SK-N-SH (cell line): ENCODE results near the gene SIN3A. TPM values are rescaled to one million over a fixed set of nuclear protein-coding genes. Genes with fewer than 3 reads are reported as not detected.

ENCODE experiments used
- CTCF ChIA-PET: fragments of 300-600, 350-600 bp; formaldehyde crosslinking; extraction: SDS; loops from one replicate; lab custom pipeline; 2021; lab: Yijun Ruan, JAX
- POLR2A ChIA-PET: fragments of 350-600 bp; sonication (Branson Sonifier 250); formaldehyde crosslinking; extraction: SDS; loops from one replicate; lab custom pipeline; 2020; ENCODE audit warnings: antibody characterized with exemption, inconsistent platforms; lab: Yijun Ruan, JAX
- DNase-seq: peaks from one replicate; pipeline ENCODE4 v3.0.0; 2012
- H2AFZ ChIP-seq: fragments of 200-600 bp; sonication (generic); 2 replicates; pipeline ENCODE4 v1.8.1; 2016; ENCODE audit warnings: antibody characterized with exemption, mild to moderate bottlenecking, low read depth
- H3F3A ChIP-seq: fragments of 200-600 bp; sonication (generic); replicated peaks from 2 replicates; pipeline ENCODE3; 2016; ENCODE audit warnings: antibody characterized with exemption, mild to moderate bottlenecking; ENCODE audit not compliant: insufficient read depth
- H3K27ac ChIP-seq, 2 experiments: fragments of 200-500 bp in 1 of 2; fragments of 200-600 bp in 1 of 2; sonication (Bioruptor generic) in 1 of 2; sonication (generic), shearing (Covaris generic) in 1 of 2; 2 replicates each; pipeline versions ENCODE4 v1.5.1 to v1.6.1; 2014 to 2016; ENCODE audit warnings: low read depth in 2 of 2, inconsistent platforms in 1 of 2, low read length in 1 of 2, mild to moderate bottlenecking in 1 of 2, mixed read lengths in 1 of 2
- H3K27me3 ChIP-seq: fragments of 200-600 bp; sonication (generic), shearing (Covaris generic); 2 replicates; pipeline ENCODE4 v1.6.1; 2016; ENCODE audit warnings: mixed run types; ENCODE audit not compliant: insufficient read depth
- H3K36me3 ChIP-seq, 2 experiments: fragments of 200-500 bp in 1 of 2; fragments of 200-600 bp in 1 of 2; sonication (Bioruptor generic) in 1 of 2; sonication (generic) in 1 of 2; replicated peaks in 1 of 2; 2 replicates each; pipeline versions ENCODE3 to v1.5.1; 2014 to 2016; ENCODE audit warnings: low read length in 1 of 2, mild to moderate bottlenecking in 1 of 2; ENCODE audit not compliant: insufficient read depth in 2 of 2, control insufficient read depth in 1 of 2
- H3K4me1 ChIP-seq, 2 experiments: fragments of 200-500 bp in 1 of 2; fragments of 200-600 bp in 1 of 2; sonication (Bioruptor generic) in 1 of 2; sonication (generic), shearing (Covaris generic) in 1 of 2; 2 replicates each; pipeline versions ENCODE4 v1.5.1 to v1.6.1; 2014 to 2016; ENCODE audit warnings: low read depth in 1 of 2, low read length in 1 of 2, mixed run types in 1 of 2; ENCODE audit not compliant: insufficient read depth in 2 of 2, control insufficient read depth in 1 of 2
- H3K4me2 ChIP-seq: fragments of 200-600 bp; sonication (generic), shearing (Covaris generic); 2 replicates; pipeline ENCODE4 v1.6.1; 2017; ENCODE audit warnings: mixed run types
- H3K4me3 ChIP-seq, 2 experiments: fragments of 200-500 bp in 1 of 2; fragments of 200-600 bp in 1 of 2; sonication (Bioruptor generic) in 1 of 2; sonication (generic), shearing (Covaris generic) in 1 of 2; 2 replicates each; pipeline versions ENCODE4 v1.5.1 to v1.8.1; 2014 to 2016; ENCODE audit warnings: low read depth in 2 of 2, inconsistent platforms in 1 of 2, low read length in 1 of 2, mild to moderate bottlenecking in 1 of 2, mixed read lengths in 1 of 2, moderate library complexity in 1 of 2
- H3K79me2 ChIP-seq: fragments of 200-600 bp; sonication (generic); 2 replicates; pipeline ENCODE4 v1.8.1; 2017; ENCODE audit warnings: mild to moderate bottlenecking; ENCODE audit not compliant: insufficient read depth
- H3K9ac ChIP-seq: fragments of 200-600 bp; sonication (generic); 2 replicates; pipeline ENCODE4 v1.6.1; 2017; ENCODE audit warnings: mixed run types
- H3K9me2 ChIP-seq: fragments of 200-600 bp; sonication (generic); 2 replicates; pipeline ENCODE4 v1.6.1; 2017; ENCODE audit warnings: mixed run types
- H3K9me3 ChIP-seq: fragments of 200-600 bp; sonication (generic); 2 replicates; pipeline ENCODE4 v1.6.1; 2017; ENCODE audit warnings: mixed run types, mild to moderate bottlenecking, moderate library complexity
- H4K20me1 ChIP-seq: fragments of 200-600 bp; sonication (generic); 2 replicates; pipeline ENCODE4 v1.6.1; 2017; ENCODE audit warnings: mild to moderate bottlenecking, mixed run types; ENCODE audit not compliant: insufficient read depth
- CHD2 ChIP-seq: fragments of 150-350 bp; IDR thresholded peaks from 2 replicates; pipeline ENCODE4 v1.6.1; 2018; ENCODE audit warnings: low read length; ENCODE audit not compliant: partially characterized antibody
- CTCF ChIP-seq: fragments of 200-600 bp; sonication (generic); IDR thresholded peaks from 2 replicates; pipeline ENCODE4 v1.6.1; 2017; ENCODE audit warnings: antibody characterized with exemption, mild to moderate bottlenecking, moderate library complexity
- ELF1 ChIP-seq: IDR thresholded peaks from 2 replicates; pipeline ENCODE4 v1.4.0; 2012
- EP300 ChIP-seq, 2 experiments: IDR thresholded peaks; 2 replicates each; pipeline versions ENCODE4 v1.4.0 to v1.6.1; 2012; ENCODE audit warnings: borderline replicate concordance in 1 of 2, low read depth in 1 of 2, low read length in 1 of 2
- EZH2phosphoT487 ChIP-seq: fragments of 200-600 bp; sonication (generic); IDR thresholded peaks from 2 replicates; pipeline ENCODE4 v1.6.1; 2017; ENCODE audit warnings: low read depth, mixed run types, mild to moderate bottlenecking, antibody characterized with exemption, moderate library complexity, borderline replicate concordance
- FOSL2 ChIP-seq: IDR thresholded peaks from 2 replicates; pipeline ENCODE4 v1.4.0; 2012; ENCODE audit warnings: low read depth, mild to moderate bottlenecking, moderate library complexity, borderline replicate concordance
- FOXJ3 ChIP-seq: sonication (generic); formaldehyde crosslinking; IDR thresholded peaks from 2 replicates; pipeline ENCODE4 v1.5.1; 2020; ENCODE audit warnings: mild to moderate bottlenecking, missing genetic modification reagents
- FOXM1 ChIP-seq: IDR thresholded peaks from 2 replicates; pipeline ENCODE4 v1.4.0; 2012; ENCODE audit warnings: low read depth, mild to moderate bottlenecking
- GABPA ChIP-seq: IDR thresholded peaks from 2 replicates; pipeline ENCODE4 v1.4.0; 2012; ENCODE audit warnings: low read depth, mild to moderate bottlenecking
- JUND ChIP-seq: IDR thresholded peaks from 2 replicates; pipeline ENCODE4 v1.4.0; 2012
- MEF2A ChIP-seq: IDR thresholded peaks from 2 replicates; pipeline ENCODE4 v1.4.0; 2012; ENCODE audit warnings: low read depth, borderline replicate concordance
- MXI1 ChIP-seq: IDR thresholded peaks from 2 replicates; pipeline ENCODE4 v1.6.1; 2012; ENCODE audit warnings: mild to moderate bottlenecking, low read depth, low read length, improper control_type of control experiment
- NFIC ChIP-seq: IDR thresholded peaks from 2 replicates; pipeline ENCODE4 v1.4.0; 2012; ENCODE audit warnings: borderline replicate concordance
- NRF1 ChIP-seq: IDR thresholded peaks from 2 replicates; pipeline ENCODE4 v1.6.1; 2012; ENCODE audit warnings: low read depth, mild to moderate bottlenecking, low read length
- PBX3 ChIP-seq: IDR thresholded peaks from 2 replicates; pipeline ENCODE4; 2012
- POLR2AphosphoS5 ChIP-seq: IDR thresholded peaks from 2 replicates; pipeline ENCODE4 v1.6.1; 2012; ENCODE audit warnings: low read depth, low read length
- RCOR1 ChIP-seq: fragments of 150-350 bp; IDR thresholded peaks from 2 replicates; pipeline ENCODE4 v1.6.1; 2017; ENCODE audit warnings: antibody characterized with exemption, low read length
- REST ChIP-seq: IDR thresholded peaks from 2 replicates; pipeline ENCODE4 v1.6.1; 2012; ENCODE audit warnings: mild to moderate bottlenecking, low read depth, low read length, moderate library complexity
- RXRA ChIP-seq: IDR thresholded peaks from 2 replicates; pipeline ENCODE4 v1.4.0; 2012; ENCODE audit warnings: low read depth, mild to moderate bottlenecking, borderline replicate concordance
- SIN3A ChIP-seq: IDR thresholded peaks from 2 replicates; pipeline ENCODE4 v1.6.1; 2012; ENCODE audit warnings: low read depth, mild to moderate bottlenecking, low read length, moderate library complexity, borderline replicate concordance
- TAF1 ChIP-seq: IDR thresholded peaks from 2 replicates; pipeline ENCODE4 v1.6.1; 2012; ENCODE audit warnings: low read depth, mild to moderate bottlenecking, low read length, moderate library complexity, borderline replicate concordance
- TCF12 ChIP-seq: IDR thresholded peaks from 2 replicates; pipeline ENCODE4 v1.4.0; 2012
- ZBTB33 ChIP-seq: IDR thresholded peaks from 2 replicates; pipeline ENCODE4 v1.4.0; 2012; ENCODE audit warnings: low read depth, borderline replicate concordance
- WGBS: methylation state at CpG from one replicate; pipeline ENCODE4 v1.1.6; 2017; ENCODE audit warnings: low lambda C conversion rate; 5-methylcytosine and 5-hydroxymethylcytosine counted together
- polyA plus RNA-seq, 3 experiments: library from polyadenylated mRNA; depleted of rRNA; stranded (reverse); fragments of >200 nt; gene quantifications; 2 replicates each; pipeline ENCODE4 v1.2.3, GENCODE V29; 2012
- TF ChIP-seq, protein P1 (sequence below): fragments of 150-350 bp; IDR thresholded peaks from 2 replicates; pipeline ENCODE4 v1.6.1; 2017; ENCODE audit warnings: antibody characterized with exemption, low read length, low read depth, borderline replicate concordance

Gene SIN3A
- polyA plus RNA-seq, 1 of the 3 experiments (the other 2 are of a cell fraction) = 32.2 TPM

DNA sequence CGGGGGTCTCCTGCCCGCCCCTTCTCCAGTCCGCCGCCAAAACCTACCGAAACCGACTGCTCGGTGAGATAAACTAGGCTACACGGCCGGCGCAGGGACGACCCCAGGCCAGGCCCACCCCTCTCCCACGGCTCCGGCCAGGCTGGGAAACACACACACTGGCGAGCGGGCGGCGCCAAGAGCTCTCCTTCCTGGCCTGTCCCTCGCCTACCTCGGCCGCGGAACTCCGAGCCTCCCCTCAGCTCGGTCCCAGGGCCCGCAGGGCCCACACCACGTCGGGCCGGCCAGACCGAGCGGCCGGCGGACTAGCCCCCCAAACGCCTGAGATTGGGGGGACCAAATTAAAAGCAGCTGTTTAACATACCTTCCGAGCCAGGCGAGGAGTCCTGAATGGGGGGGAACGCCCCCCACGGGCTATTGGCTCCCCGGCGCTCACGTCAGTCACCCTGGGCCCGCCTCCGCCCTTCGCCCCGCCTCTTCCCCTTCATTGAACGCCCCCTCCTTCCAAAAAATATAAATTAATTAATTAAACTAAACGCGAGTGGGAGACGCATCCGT lies 4.0 kb upstream of the SIN3A start:
- Histone ChIP-seq H3K36me3 (no peaks in the 10 kb centered on the region), H3K27me3 (no peaks in the 10 kb centered on the region), H2AFZ (peak overlapping the region; percentile 94), H3K4me1 (peaks cover 0 to 16% of the 10 kb centered on the region in 2 experiments; a peak in 1 of 4 replicates), H3K9ac (peak overlapping the region; percentile 96), H3F3A (peaks cover 29% of the 10 kb centered on the region), H3K9me2 (no peaks in the 10 kb centered on the region), H3K27ac (peak overlapping the region; percentile 94 to 96), H3K4me2 (peak overlapping the region; percentile 98), H3K4me3 (peak overlapping the region; percentile 93 to 97), H3K9me3 (no peaks in the 10 kb centered on the region), H4K20me1 (peaks cover 1% of the 10 kb centered on the region), H3K79me2 (peaks cover 13% of the 10 kb centered on the region; the same call in 1 of the 2 replicates)
- ChIA-PET CTCF (interaction anchor here (0.7 to 3.7 kb wide), 7 partner anchors 12 to 185 kb away, joined by 3 to 19 read pairs (median 3); partner anchors contain the start of genes IMP3, MAN2C1 and SNUPN), POLR2A (interaction anchor here (0.6 to 3.4 kb wide), 5 partner anchors 13 to 212 kb away, joined by 3 to 12 read pairs (median 4); partner anchors contain the start of genes IMP3, MAN2C1 and SNUPN)
- WGBS = 1% methylated on average over 33 of the region's 48 CpGs
- DNase-seq = peak; percentile 90
- TF ChIP-seq ZBTB33 = no peak
- no peak for TF ChIP-seq NRF1
- TF ChIP-seq RCOR1 = no peak
- TF ChIP-seq TAF1 = 0 out of 2 replicates have a peak, but pooled peaks have one; percentile 5
- no peak for TF ChIP-seq FOSL2
- TF ChIP-seq MEF2A = no peak
- no peak for TF ChIP-seq EZH2phosphoT487
- TF ChIP-seq FOXJ3 (CRISPR knock-in tag) = no peak
- TF ChIP-seq MXI1 = peak; percentile 62; the same call in 1 of the 2 replicates
- TF ChIP-seq FOXM1 = no peak
- no peak for TF ChIP-seq NFIC
- no peak for TF ChIP-seq CHD2
- peak; percentile 70 for TF ChIP-seq PBX3
- TF ChIP-seq EP300 (IDR thresholded peaks at IDR 0.05; ENCODE audit: borderline replicate concordance in 1 of 2, low read depth in 1 of 2, low read length in 1 of 2) = no peak
- peak; percentile 76; the same call in 1 of the 2 replicates for TF ChIP-seq SIN3A
- TF ChIP-seq GABPA = 0 out of 2 replicates have a peak, but pooled peaks have one; percentile 5
- no peak for TF ChIP-seq RXRA
- TF ChIP-seq REST = no peak
- no peak for TF ChIP-seq ELF1
- TF ChIP-seq POLR2AphosphoS5 = peak; percentile 43; the same call in 1 of the 2 replicates
- TF ChIP-seq TCF12 = peak; percentile 73
- no peak for TF ChIP-seq CTCF
- TF ChIP-seq JUND = no peak
- TF ChIP-seq, protein P1, sequence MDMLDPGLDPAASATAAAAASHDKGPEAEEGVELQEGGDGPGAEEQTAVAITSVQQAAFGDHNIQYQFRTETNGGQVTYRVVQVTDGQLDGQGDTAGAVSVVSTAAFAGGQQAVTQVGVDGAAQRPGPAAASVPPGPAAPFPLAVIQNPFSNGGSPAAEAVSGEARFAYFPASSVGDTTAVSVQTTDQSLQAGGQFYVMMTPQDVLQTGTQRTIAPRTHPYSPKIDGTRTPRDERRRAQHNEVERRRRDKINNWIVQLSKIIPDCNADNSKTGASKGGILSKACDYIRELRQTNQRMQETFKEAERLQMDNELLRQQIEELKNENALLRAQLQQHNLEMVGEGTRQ = no peak
